Activated naive CD8-positive, alpha-beta T cell treated with anti-CD3 and anti-CD28 coated beads, Interleukin-2, amount 50 U/mL, for 24 hours (primary cell): ENCODE data around the gene TUBA3E.
"Not testable (repeated sequence)": the region's sequence is repeated elsewhere in the genome, so short reads cannot be mapped to it uniquely, and the experiment has no call there.

Experiments used
- ATAC-seq: fragments of 150-1000 bp; cut with Tn5 transposase; one replicate; pipeline ENCODE4 v1.10.0; 2021
- DNase-seq: peaks from one replicate; pipeline ENCODE4 v3.0.0; 2021
- H3K27ac Mint-ChIP-seq: one replicate; pipeline ENCODE4 v1.8.0; 2021; ENCODE audit warnings: mild to moderate bottlenecking, mixed read lengths
- H3K27me3 Mint-ChIP-seq: one replicate; pipeline ENCODE4 v1.8.0; 2021; ENCODE audit warnings: mixed read lengths
- H3K36me3 Mint-ChIP-seq: one replicate; pipeline ENCODE4 v1.8.0; 2021; ENCODE audit warnings: low read depth, mixed read lengths
- H3K4me1 Mint-ChIP-seq: one replicate; pipeline ENCODE4 v1.8.0; 2021; ENCODE audit warnings: mixed read lengths
- H3K4me3 Mint-ChIP-seq: one replicate; pipeline ENCODE4 v1.8.0; 2021; ENCODE audit warnings: mild to moderate bottlenecking, moderate library complexity, mixed read lengths
- H3K9me3 Mint-ChIP-seq: one replicate; pipeline ENCODE4 v1.8.0; 2021; ENCODE audit warnings: mixed read lengths

TUBA3E gene

GRCh38 chr2:130160838-130161705, 37.2 kb downstream of the TUBA3E start:
- not testable (repeated sequence) for ATAC-seq, DNase-seq, H3K27ac Mint-ChIP-seq, H3K9me3 Mint-ChIP-seq, H3K4me3 Mint-ChIP-seq, H3K27me3 Mint-ChIP-seq
- Mint-ChIP-seq H3K36me3 (peaks cover 19% of the 10 kb centered on the region), H3K4me1 (peaks cover 11% of the 10 kb centered on the region)

GRCh38 chr2:130160131-130160530, 38.1 kb downstream of the TUBA3E start:
- Mint-ChIP-seq H3K27me3 (no peaks in the 10 kb centered on the region), H3K27ac (peak overlapping the region; percentile 19), H3K36me3 (peaks cover 13% of the 10 kb centered on the region), H3K4me1 (peaks cover 11% of the 10 kb centered on the region), H3K9me3 (no peaks in the 10 kb centered on the region), H3K4me3 (no peak overlapping the region)
- DNase-seq: no peak
- ATAC-seq: no peak

- not testable (repeated sequence) for H3K4me3 Mint-ChIP-seq, H3K27ac Mint-ChIP-seq, ATAC-seq, DNase-seq, H3K27me3 Mint-ChIP-seq, H3K9me3 Mint-ChIP-seq
- H3K4me1 Mint-ChIP-seq: peaks cover 11% of the 10 kb centered on the region
- H3K36me3 Mint-ChIP-seq: peaks cover 11% of the 10 kb centered on the region
Measured at GRCh38 chr2:130159376-130159775, 38.9 kb downstream of the TUBA3E start.

- Mint-ChIP-seq H3K4me3 (no peak overlapping the region), H3K9me3 (no peaks in the 10 kb centered on the region), H3K4me1 (peaks cover 11% of the 10 kb centered on the region), H3K36me3 (peaks cover 10% of the 10 kb centered on the region), H3K27me3 (no peaks in the 10 kb centered on the region), H3K27ac (peak overlapping the region; percentile 54)
- DNase-seq: no peak
- no peak for ATAC-seq
Measured at GRCh38 chr2:130158631-130159030, 39.6 kb downstream of the TUBA3E start.

GRCh38 chr2:130157825-130158514, 40.3 kb downstream of the TUBA3E start:
- H3K4me3 Mint-ChIP-seq, H3K9me3 Mint-ChIP-seq: not testable (repeated sequence)
- peak overlapping the region; percentile 54 for H3K27ac Mint-ChIP-seq

GRCh38 chr2:130157354-130157753, 40.9 kb downstream of the TUBA3E start:
- not testable (repeated sequence) for H3K4me3 Mint-ChIP-seq, ATAC-seq, DNase-seq, H3K9me3 Mint-ChIP-seq, H3K36me3 Mint-ChIP-seq, H3K27me3 Mint-ChIP-seq, H3K27ac Mint-ChIP-seq
- H3K4me1 Mint-ChIP-seq: peaks cover 11% of the 10 kb centered on the region

More at GRCh38 chr2:130157825-130158514, 40.3 kb downstream of the TUBA3E start:
- H3K27me3 Mint-ChIP-seq: not testable (repeated sequence)
- Mint-ChIP-seq H3K36me3 (peaks cover 10% of the 10 kb centered on the region), H3K4me1 (peaks cover 11% of the 10 kb centered on the region)
- ATAC-seq (peak; percentile 27), DNase-seq (peak; percentile 37)

GRCh38 chr2:130156624-130157004, 41.6 kb downstream of the TUBA3E start:
- peaks cover 11% of the 10 kb centered on the region for H3K4me1 Mint-ChIP-seq
- H3K27me3 Mint-ChIP-seq: no peaks in the 10 kb centered on the region
- no peaks in the 10 kb centered on the region for H3K9me3 Mint-ChIP-seq
- no peak overlapping the region for H3K4me3 Mint-ChIP-seq
- H3K36me3 Mint-ChIP-seq: peaks cover 10% of the 10 kb centered on the region
- ATAC-seq: no peak
- H3K27ac Mint-ChIP-seq: no peak overlapping the region
- no peak for DNase-seq

- not testable (repeated sequence) for H3K27me3 Mint-ChIP-seq, H3K27ac Mint-ChIP-seq, ATAC-seq, H3K4me3 Mint-ChIP-seq, DNase-seq, H3K36me3 Mint-ChIP-seq, H3K9me3 Mint-ChIP-seq
- H3K4me1 Mint-ChIP-seq: peaks cover 11% of the 10 kb centered on the region
Measured at GRCh38 chr2:130155956-130156623, 42.1 kb downstream of the TUBA3E start.

GRCh38 chr2:130154773-130155765, 43.2 kb downstream of the TUBA3E start:
- Mint-ChIP-seq H3K36me3 (peaks cover 6% of the 10 kb centered on the region), H3K27me3 (no peaks in the 10 kb centered on the region), H3K4me1 (peaks cover 11% of the 10 kb centered on the region), H3K27ac (no peak overlapping the region), H3K9me3 (no peaks in the 10 kb centered on the region), H3K4me3 (no peak overlapping the region)
- ATAC-seq: no peak
- DNase-seq: no peak

- H3K4me3 Mint-ChIP-seq, H3K27ac Mint-ChIP-seq, H3K27me3 Mint-ChIP-seq, H3K36me3 Mint-ChIP-seq, H3K9me3 Mint-ChIP-seq, DNase-seq, ATAC-seq: not testable (repeated sequence)
- H3K4me1 Mint-ChIP-seq: peaks cover 11% of the 10 kb centered on the region
Measured at GRCh38 chr2:130154423-130154770, 43.8 kb downstream of the TUBA3E start.

GRCh38 chr2:130153721-130154422, 44.4 kb downstream of the TUBA3E start:
- H3K4me3 Mint-ChIP-seq, ATAC-seq, H3K36me3 Mint-ChIP-seq, H3K27ac Mint-ChIP-seq, DNase-seq, H3K9me3 Mint-ChIP-seq, H3K27me3 Mint-ChIP-seq: not testable (repeated sequence)
- H3K4me1 Mint-ChIP-seq: peaks cover 11% of the 10 kb centered on the region

GRCh38 chr2:130152816-130153595, 45.2 kb downstream of the TUBA3E start:
- no peak overlapping the region for H3K4me3 Mint-ChIP-seq
- H3K4me1 Mint-ChIP-seq: peaks cover 5% of the 10 kb centered on the region
- DNase-seq: no peak
- H3K36me3 Mint-ChIP-seq: peaks cover 6% of the 10 kb centered on the region
- no peaks in the 10 kb centered on the region for H3K9me3 Mint-ChIP-seq
- H3K27me3 Mint-ChIP-seq: no peaks in the 10 kb centered on the region
- no peak overlapping the region for H3K27ac Mint-ChIP-seq
- no peak for ATAC-seq
